Heart left ventricle (tissue), 13 donors: ENCODE measurements around the gene DIS3L2.

ENCODE experiments used
- CTCF ChIP-seq, 12 donors: fragments of 200-600 bp; sonication (generic) in 4 of 12; IDR thresholded peaks; one replicate each; pipeline versions ENCODE4 v1.5.0 to v1.8.0; 2018 to 2022; ENCODE audit warnings: antibody characterized with exemption in 12 of 12, mild to moderate bottlenecking in 5 of 12
- POLR2A ChIP-seq, 2 donors: fragments of 450-650 bp; IDR thresholded peaks; one replicate each; pipeline ENCODE4 v1.6.1; 2017; ENCODE audit warnings: antibody characterized with exemption in 2 of 2, mild to moderate bottlenecking in 2 of 2, moderate library complexity in 2 of 2
- donor health status: ischemic (EF 13 %, LVEDD 7.1; RV severe dilation, severe dysfunction).
- donor health status: DM: no; HTN: yes; CAD: no.
- donor health status: DM: no; HTN: no; CAD: no.
- donor health status: ischemic (EF 25% LVEDD 6.9; RV normal size, moderate dysfunction).
- donor health status: ischemic (EF 25% LVEDD 5.7; RV mildly dilated, moderate dysfunction).
- donor health status: ischemic (EF 35%, LVEDD 5.7; RV mildly dilated, moderate dysfunction).
- donor health status: nonischemic (EF 11% LVEDD 7.7; RV severe dilation, severe dysfunction).
- donor health status: DM: yes; HTN: yes; CAD: no.
- donor health status: PGD.
- donor health status: ischemic (EF 29% LVEDD 5.4; RV normal size, mild dysfunction).
- donor health status: nonischemic (EF 23%, LVEDD 6.1; RV moderate dilation, normal function).

GRCh38 chr2:232018181-232018580 lies 56.7 kb downstream of the DIS3L2 start:
- no peak for TF ChIP-seq CTCF (IDR thresholded peaks at IDR 0.05)
- no peak for TF ChIP-seq POLR2A (IDR thresholded peaks at IDR 0.05)
